Fibroblast of the aortic adventitia (primary cell): Measurements from ENCODE around the gene PRSS57. TPM values are rescaled to one million over a fixed set of nuclear protein-coding genes. Genes with fewer than 3 reads are reported as not detected.
A peak's percentile ranks its signal among the peaks of the same experiment; 100 is the strongest.

ENCODE experiments used
- DNase-seq: peaks from one replicate; pipeline ENCODE4 v3.0.0-alpha.2; 2010; ENCODE audit warnings: low read depth
- H3K4me3 ChIP-seq: 2 replicates; pipeline ENCODE4 v1.5.1; 2011; ENCODE audit warnings: low read depth, mild to moderate bottlenecking, control low read depth, low read length, moderate library complexity
- total RNA-seq: library from RNA; depleted of rRNA; stranded (reverse); fragments of >200 nt; gene quantifications from 2 replicates; pipeline ENCODE4 v1.2.3, GENCODE V29; 2012; ENCODE audit warnings: low replicate concordance
- TF ChIP-seq, protein P1 (sequence below): IDR thresholded peaks from 2 replicates; pipeline ENCODE4 v1.5.1; 2011; ENCODE audit warnings: mild to moderate bottlenecking, low read length, control low read depth, inconsistent platforms; ENCODE audit not compliant: insufficient read depth

PRSS57 gene
- total RNA-seq, 1 donor = not detected

DNA sequence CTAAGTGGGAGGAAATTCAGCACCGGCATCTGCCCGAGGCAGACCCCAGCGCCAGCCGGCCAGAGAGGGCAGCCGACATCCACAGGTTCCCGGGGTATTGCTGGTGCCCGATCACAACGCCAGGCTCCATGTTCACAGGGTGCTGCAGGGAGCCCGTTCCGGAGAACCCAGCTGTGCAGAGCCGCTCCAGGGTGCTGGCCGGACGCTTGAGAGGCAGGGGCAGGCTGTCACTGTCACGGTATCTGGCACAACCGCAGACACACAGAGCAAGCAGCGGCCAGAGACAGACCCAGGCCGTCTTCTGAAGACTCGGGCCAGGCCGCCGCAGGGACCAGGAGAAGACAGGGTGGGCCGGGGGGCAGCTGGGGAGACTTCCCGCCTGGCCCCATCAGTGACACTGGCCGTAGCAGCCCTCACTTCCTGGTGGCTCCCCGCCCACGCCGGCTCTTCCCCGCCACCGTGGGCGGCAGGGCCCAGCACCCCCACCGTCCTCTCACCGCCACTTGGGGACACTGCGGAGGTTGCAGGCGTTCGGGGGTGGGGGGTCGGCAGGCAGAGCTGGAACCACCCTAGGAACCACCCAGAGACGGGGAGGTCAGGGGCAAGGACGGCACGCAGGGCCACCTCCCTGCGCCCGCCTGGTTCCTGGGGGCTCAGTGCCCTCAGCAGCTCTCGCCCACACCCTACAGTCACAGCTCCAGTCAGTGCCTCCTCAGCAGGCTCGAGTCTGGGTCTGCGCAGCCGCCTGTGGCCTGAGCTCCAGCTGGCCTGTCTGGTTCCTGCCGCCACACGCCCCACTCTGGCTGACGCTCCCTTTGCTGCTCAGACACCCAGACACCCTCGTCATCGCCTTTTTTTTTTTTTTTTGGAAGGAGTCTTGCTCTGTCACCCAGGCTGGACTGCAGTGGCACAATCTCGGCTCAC is 36.1 kb downstream of the PRSS57 start:
- peak overlapping the region; percentile 9 for H3K4me3 ChIP-seq
- peak; percentile 47 for DNase-seq
- TF ChIP-seq, protein P1, sequence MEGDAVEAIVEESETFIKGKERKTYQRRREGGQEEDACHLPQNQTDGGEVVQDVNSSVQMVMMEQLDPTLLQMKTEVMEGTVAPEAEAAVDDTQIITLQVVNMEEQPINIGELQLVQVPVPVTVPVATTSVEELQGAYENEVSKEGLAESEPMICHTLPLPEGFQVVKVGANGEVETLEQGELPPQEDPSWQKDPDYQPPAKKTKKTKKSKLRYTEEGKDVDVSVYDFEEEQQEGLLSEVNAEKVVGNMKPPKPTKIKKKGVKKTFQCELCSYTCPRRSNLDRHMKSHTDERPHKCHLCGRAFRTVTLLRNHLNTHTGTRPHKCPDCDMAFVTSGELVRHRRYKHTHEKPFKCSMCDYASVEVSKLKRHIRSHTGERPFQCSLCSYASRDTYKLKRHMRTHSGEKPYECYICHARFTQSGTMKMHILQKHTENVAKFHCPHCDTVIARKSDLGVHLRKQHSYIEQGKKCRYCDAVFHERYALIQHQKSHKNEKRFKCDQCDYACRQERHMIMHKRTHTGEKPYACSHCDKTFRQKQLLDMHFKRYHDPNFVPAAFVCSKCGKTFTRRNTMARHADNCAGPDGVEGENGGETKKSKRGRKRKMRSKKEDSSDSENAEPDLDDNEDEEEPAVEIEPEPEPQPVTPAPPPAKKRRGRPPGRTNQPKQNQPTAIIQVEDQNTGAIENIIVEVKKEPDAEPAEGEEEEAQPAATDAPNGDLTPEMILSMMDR = no peak

DNA sequence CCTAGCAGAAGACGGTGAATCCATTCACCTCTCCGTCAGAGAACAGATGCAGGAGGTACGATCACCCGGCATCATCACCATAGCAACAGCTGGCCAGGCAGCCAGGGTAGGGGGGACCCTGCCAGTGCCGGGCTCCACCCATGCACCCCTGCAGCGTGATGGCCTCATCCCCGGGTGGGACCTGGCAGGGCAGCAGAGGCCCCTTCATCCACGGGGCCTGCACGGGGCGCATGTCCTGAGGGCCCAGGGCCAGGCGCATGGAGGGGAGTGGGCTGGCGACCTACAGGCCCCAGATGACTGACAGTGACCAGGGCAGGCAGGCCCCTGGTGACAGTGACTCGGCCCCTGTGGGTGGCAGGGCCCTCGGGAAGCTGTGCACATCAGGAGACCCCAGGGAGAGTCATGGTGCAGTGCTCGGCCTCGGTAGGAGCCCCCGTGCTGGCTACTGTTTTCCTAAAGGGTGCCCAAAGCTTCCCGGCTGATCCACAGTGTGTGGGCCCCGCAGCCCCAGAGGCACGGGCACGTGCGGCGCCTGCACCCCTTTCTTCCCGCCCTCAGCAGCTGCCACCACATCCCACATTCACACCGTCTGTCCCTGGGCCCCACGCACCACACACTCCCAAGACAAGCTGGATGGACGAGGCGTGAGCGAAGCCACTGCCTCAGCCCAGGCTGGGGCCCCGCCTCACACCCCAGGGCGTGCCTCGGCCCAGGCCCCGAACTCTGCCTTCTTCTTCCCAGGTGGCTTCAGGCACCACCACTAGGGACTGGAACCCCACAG is 37.0 kb downstream of the PRSS57 start:
- TF ChIP-seq, protein P1 = no peak
- no peak overlapping the region for H3K4me3 ChIP-seq
- no peak for DNase-seq

DNA sequence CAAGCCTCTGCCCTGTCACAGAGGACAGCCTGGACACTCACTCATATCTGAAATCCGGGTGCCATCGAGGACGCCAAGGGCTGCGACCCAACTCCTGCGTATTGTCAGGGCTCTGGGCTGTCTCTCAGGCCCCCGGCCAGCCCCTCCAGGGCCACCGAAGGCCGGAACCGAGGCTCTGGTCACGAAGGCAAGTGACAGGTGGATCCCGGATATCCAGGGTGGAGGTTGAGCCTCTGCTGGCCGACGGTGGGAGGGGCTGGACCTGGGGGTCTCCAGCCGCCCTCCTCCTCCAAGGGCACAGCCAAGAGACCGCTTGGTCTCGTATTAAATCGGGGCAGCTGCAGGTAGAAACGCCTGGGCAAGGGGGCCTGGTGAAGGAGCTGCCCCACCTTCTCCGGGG is 37.6 kb downstream of the PRSS57 start:
- no peak for DNase-seq
- TF ChIP-seq, protein P1 = no peak

DNA sequence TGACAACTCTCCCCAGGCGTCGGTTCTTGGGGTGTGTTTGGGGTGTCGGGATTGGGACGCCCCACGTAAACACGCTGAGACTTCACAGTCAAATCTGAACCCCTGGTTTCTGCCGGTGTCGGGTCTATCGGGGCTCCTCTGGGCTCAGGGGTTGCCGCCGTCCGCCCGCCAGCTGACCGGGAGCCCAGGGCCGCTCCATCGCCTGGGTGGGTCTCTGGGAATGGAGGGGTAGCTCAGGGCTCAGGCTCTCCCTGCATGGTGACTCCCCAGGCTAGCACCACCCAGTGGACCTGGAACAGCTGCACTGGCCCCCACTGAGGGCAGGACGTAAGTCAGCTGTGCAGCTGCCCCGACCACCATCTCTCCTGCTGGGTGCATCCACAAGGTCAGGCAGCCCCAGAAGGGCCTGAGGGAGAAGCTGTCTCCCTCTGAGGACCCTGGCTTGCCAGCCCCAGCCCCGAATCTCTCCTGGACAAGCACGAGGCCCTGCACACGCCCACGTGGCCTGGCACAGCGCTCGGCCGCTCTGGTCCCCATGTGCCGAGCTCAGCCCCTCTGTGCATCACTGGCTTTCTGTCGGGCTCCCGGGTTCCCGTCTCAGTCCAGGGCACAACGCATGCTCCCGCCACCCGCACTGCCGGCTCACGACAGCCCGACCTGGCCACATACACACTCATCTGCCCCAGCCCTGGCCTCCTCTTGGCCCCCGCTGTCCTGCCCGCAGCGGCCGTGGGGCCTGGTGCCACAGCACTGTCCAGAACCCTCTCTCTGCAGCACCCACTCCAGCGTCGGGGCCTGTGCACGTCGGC is 38.3 kb downstream of the PRSS57 start:
- TF ChIP-seq, protein P1 = no peak
- no peak overlapping the region for H3K4me3 ChIP-seq
- no peak for DNase-seq

More for the DNA sequence above, 37.6 kb downstream of the PRSS57 start:
- no peak overlapping the region for H3K4me3 ChIP-seq

DNA sequence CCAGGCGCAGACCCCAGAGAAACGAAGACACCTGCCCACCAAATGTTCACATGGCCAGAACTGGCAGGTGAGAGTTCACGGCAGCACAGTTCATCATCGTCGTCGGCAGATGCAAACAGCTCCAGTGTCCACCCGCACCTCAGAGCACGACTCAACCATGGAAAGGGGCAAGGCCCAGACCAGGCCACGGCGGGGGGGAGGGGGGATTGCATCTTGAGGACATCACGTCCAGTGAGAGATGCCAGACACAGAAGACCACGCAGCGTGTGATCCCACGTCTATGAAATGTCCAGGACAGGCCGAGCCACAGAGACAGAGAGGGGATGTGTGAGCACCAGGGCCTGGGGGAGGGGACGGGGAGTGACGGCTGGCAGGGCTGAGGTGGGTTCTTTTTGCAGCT is 39.6 kb downstream of the PRSS57 start:
- TF ChIP-seq, protein P1 = no peak
- no peak for DNase-seq

DNA sequence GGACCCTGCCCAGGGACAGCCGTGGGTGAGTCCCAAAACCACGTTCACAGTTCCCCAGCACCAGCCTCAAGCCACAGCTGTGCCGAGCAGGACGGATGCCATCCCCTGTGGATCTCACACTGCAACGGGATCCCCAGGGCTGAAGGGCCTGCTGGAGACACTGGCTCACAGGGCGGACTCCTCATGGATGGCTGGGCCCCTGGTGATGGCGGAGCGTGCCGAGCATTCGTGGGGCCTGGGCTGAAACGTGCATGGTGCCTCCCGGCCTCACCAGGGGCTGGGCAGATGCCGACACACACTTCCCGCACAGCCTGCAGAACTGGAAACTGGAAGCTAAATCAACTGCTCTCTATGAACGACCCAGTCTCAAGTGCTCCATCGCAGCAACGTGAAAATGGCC is 41.8 kb downstream of the PRSS57 start:
- TF ChIP-seq, protein P1 = no peak
- H3K4me3 ChIP-seq = no peak overlapping the region

More for the DNA sequence above, 39.6 kb downstream of the PRSS57 start:
- no peak overlapping the region for H3K4me3 ChIP-seq

More for the DNA sequence above, 41.8 kb downstream of the PRSS57 start:
- no peak for DNase-seq
